ENCODE measurements around the gene C1QTNF3.
"Not testable (repeated sequence)": the region's sequence is repeated elsewhere in the genome, so short reads cannot be mapped to it uniquely, and the experiment has no call there.

Gene C1QTNF3

DNA sequence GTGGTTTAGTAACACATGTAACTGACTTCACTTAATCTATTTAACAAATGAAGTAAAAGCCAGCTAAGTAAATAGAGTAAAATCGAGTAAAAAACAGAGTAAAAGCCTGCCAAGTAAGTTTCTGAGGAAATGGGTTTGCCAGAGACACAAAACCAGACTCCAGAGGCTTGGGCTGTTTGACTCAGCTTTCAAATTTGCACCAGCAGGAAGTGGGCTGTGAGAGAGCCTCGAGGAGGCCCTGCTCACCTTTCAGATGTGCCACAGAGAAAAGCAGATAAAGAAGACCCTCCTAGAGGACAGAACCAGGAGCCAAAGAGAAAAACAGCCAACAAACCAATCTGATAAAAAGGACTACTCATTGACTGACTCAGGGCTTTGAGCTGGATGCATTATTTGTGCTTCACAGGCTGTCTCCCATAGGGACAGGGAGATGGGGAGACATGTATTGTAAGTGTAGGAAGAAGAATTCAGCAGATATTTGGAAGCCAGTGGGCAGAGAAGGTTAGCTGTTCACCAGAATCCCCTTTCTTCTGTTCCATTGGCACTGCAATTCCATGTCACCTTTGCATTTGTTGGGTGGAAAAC, 20.8 kb downstream of the C1QTNF3 start:
- no peak overlapping the region for H3K4me3 Mint-ChIP-seq
- no peak overlapping the region for H3K27ac Mint-ChIP-seq
- H3K4me1 Mint-ChIP-seq: no peaks in the 10 kb centered on the region
- peaks cover 19% of the 10 kb centered on the region for H3K36me3 Mint-ChIP-seq
- H3K27me3 Mint-ChIP-seq: no peaks in the 10 kb centered on the region
- DNase-seq (ENCODE audit: low spot score in 2 of 2): no peak
- no peak for ATAC-seq (ENCODE audit: low read depth)
- no peaks in the 10 kb centered on the region for H3K9me3 Mint-ChIP-seq

DNA sequence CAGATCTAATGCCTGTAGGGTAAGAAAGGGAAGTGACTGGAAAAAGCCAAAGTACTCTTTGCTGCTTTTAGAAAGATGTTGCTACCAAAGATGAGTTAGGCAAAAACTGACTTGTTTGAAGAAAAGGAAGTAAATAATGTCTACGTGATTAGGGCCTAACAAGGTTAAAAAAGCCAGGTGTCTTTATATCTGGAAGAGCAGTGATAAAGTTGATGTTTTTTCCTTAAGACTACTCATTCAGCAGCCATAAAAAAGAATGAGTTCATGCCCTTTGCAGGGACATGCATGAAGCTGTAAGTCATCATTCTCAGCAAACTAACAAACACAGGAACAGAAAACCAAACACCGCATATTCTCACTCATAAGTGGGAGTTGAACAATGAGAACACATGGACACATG, 21.7 kb downstream of the C1QTNF3 start:
- Mint-ChIP-seq H3K9me3 (no peaks in the 10 kb centered on the region), H3K27ac (peak overlapping the region; percentile 22), H3K36me3 (peaks cover 19% of the 10 kb centered on the region), H3K27me3 (no peaks in the 10 kb centered on the region), H3K4me1 (no peaks in the 10 kb centered on the region), H3K4me3 (no peak overlapping the region)
- DNase-seq (ENCODE audit: low spot score in 2 of 2): no peak
- no peak for ATAC-seq (ENCODE audit: low read depth)

DNA sequence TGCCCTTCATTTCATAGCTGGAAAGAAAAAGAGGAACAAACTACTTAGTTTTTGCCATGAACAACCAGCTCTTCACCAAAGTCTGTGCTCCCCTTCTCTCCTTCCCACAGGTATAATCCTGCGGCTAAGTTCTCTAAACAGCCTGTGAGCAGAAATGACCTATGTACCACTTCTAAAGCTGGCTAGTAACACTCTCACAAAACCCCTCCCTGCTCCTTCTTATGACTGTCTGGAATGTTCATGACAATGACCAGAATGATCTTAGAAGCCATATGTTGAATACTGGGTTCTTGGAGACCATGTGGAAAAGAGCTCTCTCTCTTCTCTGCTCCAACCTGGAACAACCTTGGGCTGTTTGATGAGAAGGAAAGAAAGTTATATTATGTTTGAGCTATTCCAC, 22.3 kb downstream of the C1QTNF3 start:
- ATAC-seq (ENCODE audit: low read depth): no peak
- Mint-ChIP-seq H3K9me3 (no peaks in the 10 kb centered on the region), H3K36me3 (peaks cover 13% of the 10 kb centered on the region), H3K27me3 (no peaks in the 10 kb centered on the region), H3K27ac (no peak overlapping the region), H3K4me3 (no peak overlapping the region), H3K4me1 (no peaks in the 10 kb centered on the region)
- no peak for DNase-seq (ENCODE audit: low spot score in 2 of 2)

DNA sequence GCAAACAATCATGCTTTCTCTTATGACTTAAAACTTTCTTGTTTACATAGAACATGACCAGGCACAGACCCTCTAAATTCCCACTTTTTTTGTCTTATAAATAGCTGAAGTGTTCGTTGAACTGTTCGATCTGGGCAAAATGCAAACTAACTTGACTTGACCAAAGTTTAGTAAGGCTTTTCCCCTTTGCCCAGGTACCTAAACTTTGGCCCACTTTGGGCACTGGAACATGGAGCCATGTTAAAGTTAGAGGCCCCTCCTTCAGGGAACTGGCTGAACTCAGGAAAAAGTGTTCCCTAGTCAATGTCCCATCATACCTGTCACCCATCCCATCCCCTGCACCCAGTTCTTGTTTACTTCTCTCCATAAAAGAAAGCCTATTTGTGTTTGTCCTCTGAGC, 25.8 kb downstream of the C1QTNF3 start:
- Mint-ChIP-seq H3K27ac (no peak overlapping the region), H3K9me3 (peaks cover 4% of the 10 kb centered on the region), H3K4me3 (no peak overlapping the region), H3K4me1 (no peaks in the 10 kb centered on the region), H3K27me3 (no peaks in the 10 kb centered on the region), H3K36me3 (peaks cover 9% of the 10 kb centered on the region)
- ATAC-seq (ENCODE audit: low read depth): no peak
- no peak for DNase-seq (ENCODE audit: low spot score in 2 of 2)

DNA sequence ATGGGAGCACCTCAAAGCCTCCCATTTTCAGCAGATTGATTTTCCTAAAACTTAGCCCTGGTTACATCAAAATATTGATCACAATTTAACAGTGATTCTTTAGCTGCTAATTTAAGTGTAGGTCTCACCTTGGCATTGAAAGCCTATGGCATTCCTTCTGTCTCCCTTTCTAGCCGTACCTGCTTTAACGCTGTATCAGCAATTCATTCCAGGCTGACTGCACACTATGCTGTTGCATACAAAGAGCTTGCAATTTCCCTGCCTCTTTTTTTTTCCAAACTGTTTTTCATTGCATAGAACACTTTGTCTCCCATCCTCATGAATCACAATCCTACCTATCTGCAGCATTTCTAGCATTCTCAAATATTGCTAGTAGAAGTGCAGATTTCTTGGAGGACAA, 26.3 kb downstream of the C1QTNF3 start:
- H3K9me3 Mint-ChIP-seq: peaks cover 4% of the 10 kb centered on the region
- H3K36me3 Mint-ChIP-seq: peaks cover 9% of the 10 kb centered on the region
- no peak overlapping the region for H3K27ac Mint-ChIP-seq
- H3K27me3 Mint-ChIP-seq: no peaks in the 10 kb centered on the region
- no peaks in the 10 kb centered on the region for H3K4me1 Mint-ChIP-seq
- no peak for DNase-seq (ENCODE audit: low spot score in 2 of 2)
- H3K4me3 Mint-ChIP-seq: no peak overlapping the region
- no peak for ATAC-seq (ENCODE audit: low read depth)

DNA sequence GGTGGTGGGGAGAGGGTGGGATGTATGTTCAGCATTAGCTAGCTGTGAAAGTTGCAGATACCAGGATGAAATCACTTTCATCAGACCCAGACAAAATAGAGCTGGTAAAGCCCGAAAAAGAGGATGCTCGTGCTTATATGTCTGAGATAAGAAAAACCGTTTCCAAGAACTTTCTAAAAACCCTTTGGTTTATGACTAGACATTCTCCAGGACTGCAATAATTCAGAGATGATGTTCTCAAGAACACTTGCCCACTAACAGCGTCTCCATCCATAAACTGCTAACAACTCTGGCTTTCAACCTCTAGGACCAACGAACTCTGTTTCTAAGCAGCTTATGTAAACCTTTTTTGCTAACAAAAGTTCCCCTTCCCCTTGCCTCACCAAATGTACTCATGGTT, 26.8 kb downstream of the C1QTNF3 start:
- Mint-ChIP-seq H3K27me3 (no peaks in the 10 kb centered on the region), H3K27ac (no peak overlapping the region), H3K9me3 (peaks cover 4% of the 10 kb centered on the region), H3K36me3 (peaks cover 8% of the 10 kb centered on the region), H3K4me3 (no peak overlapping the region), H3K4me1 (no peaks in the 10 kb centered on the region)
- ATAC-seq (ENCODE audit: low read depth): no peak
- DNase-seq (ENCODE audit: low spot score in 2 of 2): no peak

DNA sequence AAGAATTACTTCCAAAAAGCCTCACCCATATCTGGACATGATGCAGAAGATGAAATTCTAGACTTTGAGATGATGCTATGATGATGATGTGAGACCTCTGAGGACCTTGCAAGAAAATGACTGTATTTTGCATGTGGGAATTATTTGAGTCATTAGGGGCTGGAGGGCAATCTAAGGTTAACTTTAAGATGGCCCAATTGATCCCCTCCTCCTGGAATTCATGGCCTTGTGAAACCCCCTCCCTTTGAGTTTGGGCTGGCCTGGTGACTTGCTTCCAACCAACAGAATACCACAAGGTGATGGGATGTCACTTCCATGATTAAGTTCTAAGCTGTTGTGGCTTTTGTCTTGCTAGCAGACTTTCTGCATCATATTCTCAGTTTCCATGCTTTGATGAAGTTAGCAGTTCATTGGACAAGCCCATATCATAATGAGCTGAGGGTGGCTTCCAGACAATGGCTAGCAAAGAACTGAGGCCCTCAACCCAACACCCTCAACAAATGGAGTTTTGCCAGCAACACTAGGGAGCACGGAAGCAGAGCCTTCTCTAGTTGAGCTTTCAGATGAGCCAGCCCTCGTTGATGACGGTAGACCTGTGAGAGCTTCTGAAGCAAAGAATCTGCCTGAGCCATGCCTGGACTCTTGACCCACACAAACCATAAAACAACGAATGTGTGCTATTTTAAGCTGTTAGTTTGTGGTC, 27.7 kb downstream of the C1QTNF3 start:
- no peak overlapping the region for H3K27ac Mint-ChIP-seq

DNA sequence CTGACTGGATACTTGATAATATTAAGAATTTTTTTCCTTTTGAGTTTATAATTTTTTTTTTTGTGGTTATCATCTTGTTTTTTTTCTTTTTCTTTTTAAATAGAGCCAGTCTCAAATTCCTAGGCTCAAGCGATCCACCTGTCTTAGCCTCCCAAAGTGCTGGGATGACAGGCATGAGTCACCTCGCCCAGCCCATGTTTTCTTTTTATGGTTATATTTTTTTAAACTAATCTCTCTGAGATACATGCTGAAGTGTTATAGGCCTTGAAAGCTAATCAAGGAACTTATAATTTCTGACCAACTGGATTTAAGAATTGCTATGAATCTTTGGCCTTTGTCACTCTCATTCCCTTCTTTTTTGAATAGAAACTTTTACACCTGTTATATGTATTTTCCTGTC, 28.4 kb downstream of the C1QTNF3 start:
- Mint-ChIP-seq H3K9me3 (peaks cover 4% of the 10 kb centered on the region), H3K36me3 (no peaks in the 10 kb centered on the region), H3K27me3 (no peaks in the 10 kb centered on the region), H3K27ac (no peak overlapping the region), H3K4me3 (no peak overlapping the region), H3K4me1 (no peaks in the 10 kb centered on the region)
- ATAC-seq (ENCODE audit: low read depth) (no peak), DNase-seq (ENCODE audit: low spot score in 2 of 2) (no peak)

More for the DNA sequence above, 27.7 kb downstream of the C1QTNF3 start:
- H3K4me3 Mint-ChIP-seq: no peak overlapping the region
- no peaks in the 10 kb centered on the region for H3K4me1 Mint-ChIP-seq
- DNase-seq (ENCODE audit: low spot score in 2 of 2) (no peak), ATAC-seq (ENCODE audit: low read depth) (no peak)
- H3K27me3 Mint-ChIP-seq: no peaks in the 10 kb centered on the region
- no peaks in the 10 kb centered on the region for H3K36me3 Mint-ChIP-seq
- peaks cover 4% of the 10 kb centered on the region for H3K9me3 Mint-ChIP-seq

DNA sequence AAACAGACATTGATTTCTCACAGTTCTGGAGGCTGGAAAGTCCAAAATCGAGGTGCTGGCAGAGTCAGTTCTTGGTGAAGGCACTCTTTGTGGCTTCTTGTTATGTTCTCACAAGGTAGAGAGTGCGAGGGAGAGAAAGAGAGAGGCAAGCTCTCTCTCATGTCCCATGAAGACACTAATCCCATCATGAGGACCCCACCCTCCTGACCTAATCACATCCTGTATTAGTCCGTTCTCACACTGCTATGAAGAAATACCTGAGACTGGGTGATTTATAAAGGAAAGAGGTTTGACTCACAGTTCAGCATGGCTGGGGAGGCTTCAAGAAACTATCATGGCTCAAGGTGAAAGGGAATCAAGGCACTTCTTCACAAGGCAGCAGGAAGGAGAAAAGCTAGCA, 29.5 kb downstream of the C1QTNF3 start:
- no peaks in the 10 kb centered on the region for H3K36me3 Mint-ChIP-seq
- ATAC-seq (ENCODE audit: low read depth): no peak
- DNase-seq (ENCODE audit: low spot score in 2 of 2): no peak
- H3K27ac Mint-ChIP-seq: no peak overlapping the region
- H3K9me3 Mint-ChIP-seq: peaks cover 4% of the 10 kb centered on the region
- no peaks in the 10 kb centered on the region for H3K4me1 Mint-ChIP-seq
- H3K27me3 Mint-ChIP-seq: no peaks in the 10 kb centered on the region
- H3K4me3 Mint-ChIP-seq: no peak overlapping the region

DNA sequence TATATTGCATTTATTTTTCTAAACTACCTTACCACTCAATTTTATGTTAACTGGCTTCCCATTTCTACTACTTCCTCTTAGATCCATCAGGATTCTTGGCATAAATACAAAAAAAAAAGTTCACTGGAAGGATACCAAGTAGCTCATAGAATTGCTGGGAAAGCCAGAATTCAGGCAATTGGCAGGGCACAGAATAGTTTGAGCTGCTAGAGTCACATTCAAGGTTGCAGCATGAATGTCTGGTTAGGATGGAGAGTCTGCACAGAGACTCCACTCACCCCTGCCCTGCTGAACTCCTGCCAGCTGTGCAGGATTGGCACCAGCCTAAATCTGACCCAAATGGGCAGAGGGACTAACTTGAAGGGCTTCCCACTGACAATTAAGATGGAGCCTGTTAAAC, 30.2 kb downstream of the C1QTNF3 start:
- H3K36me3 Mint-ChIP-seq: no peaks in the 10 kb centered on the region
- ATAC-seq (ENCODE audit: low read depth): no peak
- H3K4me3 Mint-ChIP-seq: no peak overlapping the region
- H3K4me1 Mint-ChIP-seq: no peaks in the 10 kb centered on the region
- no peak for DNase-seq (ENCODE audit: low spot score in 2 of 2)
- no peak overlapping the region for H3K27ac Mint-ChIP-seq
- H3K27me3 Mint-ChIP-seq: no peaks in the 10 kb centered on the region
- peaks cover 4% of the 10 kb centered on the region for H3K9me3 Mint-ChIP-seq

DNA sequence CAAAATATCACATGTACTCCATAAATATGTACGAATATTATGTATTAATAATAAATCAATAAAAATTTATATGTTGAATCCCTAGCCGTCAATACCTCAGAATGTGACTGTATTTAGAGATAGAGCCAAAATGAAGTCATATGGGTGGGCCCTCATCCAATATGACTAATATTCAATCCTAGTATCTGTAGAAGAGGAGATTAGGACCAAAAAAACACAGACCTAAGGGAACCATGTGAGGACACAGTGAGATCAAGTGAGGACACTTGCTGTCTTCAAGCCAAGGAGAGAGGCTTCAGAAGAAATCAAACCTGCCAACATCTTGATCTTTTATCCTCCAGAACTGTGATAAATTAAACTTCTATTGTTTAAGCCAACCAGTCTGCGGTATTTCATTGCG, 31.5 kb downstream of the C1QTNF3 start:
- ATAC-seq (ENCODE audit: low read depth) (no peak), DNase-seq (ENCODE audit: low spot score in 2 of 2) (no peak)
- Mint-ChIP-seq H3K4me1 (peaks cover 4% of the 10 kb centered on the region), H3K27ac (no peak overlapping the region), H3K36me3 (no peaks in the 10 kb centered on the region), H3K4me3 (no peak overlapping the region), H3K9me3 (peaks cover 4% of the 10 kb centered on the region), H3K27me3 (no peaks in the 10 kb centered on the region)

DNA sequence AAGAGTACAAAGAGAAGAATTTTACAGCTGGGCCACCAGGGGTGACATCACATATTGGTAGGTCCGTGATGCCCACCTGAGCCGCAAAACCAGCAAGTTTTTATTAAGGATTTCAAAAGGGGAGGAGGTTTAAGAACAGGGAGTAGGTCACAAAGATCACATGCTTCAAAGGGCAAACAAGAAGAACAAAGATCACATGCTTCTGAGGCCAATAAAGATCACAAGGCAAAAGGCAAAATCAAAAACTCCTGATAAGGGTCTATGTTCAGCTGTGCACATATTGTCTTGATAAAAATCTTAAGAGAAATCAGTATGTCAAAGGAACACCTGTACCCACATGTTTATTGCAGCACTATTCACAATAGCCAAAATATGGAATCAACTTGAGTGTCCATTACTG, 32.9 kb downstream of the C1QTNF3 start:
- not testable (repeated sequence) for H3K27me3 Mint-ChIP-seq; H3K27ac Mint-ChIP-seq; ATAC-seq (ENCODE audit: low read depth); H3K9me3 Mint-ChIP-seq; H3K36me3 Mint-ChIP-seq; DNase-seq (ENCODE audit: low spot score in 2 of 2); H3K4me3 Mint-ChIP-seq; H3K4me1 Mint-ChIP-seq

DNA sequence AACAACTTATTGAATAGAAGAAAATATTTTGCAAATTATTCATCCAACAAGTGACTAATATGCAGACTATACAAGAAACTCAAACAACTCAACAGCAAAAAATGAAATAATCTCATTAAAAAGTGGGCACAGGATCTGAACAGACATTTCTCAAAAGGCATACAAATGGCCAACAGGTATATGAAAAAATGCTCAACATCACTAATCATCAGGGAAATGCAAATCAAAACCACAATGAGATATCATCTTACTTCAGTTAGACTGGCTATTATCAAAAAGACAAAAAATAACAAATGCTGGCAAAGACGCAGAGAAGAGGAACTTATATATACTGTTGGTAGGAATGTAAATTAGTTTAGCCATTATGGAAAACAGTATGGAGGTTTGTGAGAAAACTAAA, 33.4 kb downstream of the C1QTNF3 start:
- no peak for ATAC-seq (ENCODE audit: low read depth)
- Mint-ChIP-seq H3K27me3 (no peaks in the 10 kb centered on the region), H3K4me3 (no peak overlapping the region), H3K27ac (no peak overlapping the region), H3K9me3 (peaks cover 4% of the 10 kb centered on the region), H3K36me3 (peaks cover 2% of the 10 kb centered on the region), H3K4me1 (peaks cover 4% of the 10 kb centered on the region)
- DNase-seq (ENCODE audit: low spot score in 2 of 2): no peak

DNA sequence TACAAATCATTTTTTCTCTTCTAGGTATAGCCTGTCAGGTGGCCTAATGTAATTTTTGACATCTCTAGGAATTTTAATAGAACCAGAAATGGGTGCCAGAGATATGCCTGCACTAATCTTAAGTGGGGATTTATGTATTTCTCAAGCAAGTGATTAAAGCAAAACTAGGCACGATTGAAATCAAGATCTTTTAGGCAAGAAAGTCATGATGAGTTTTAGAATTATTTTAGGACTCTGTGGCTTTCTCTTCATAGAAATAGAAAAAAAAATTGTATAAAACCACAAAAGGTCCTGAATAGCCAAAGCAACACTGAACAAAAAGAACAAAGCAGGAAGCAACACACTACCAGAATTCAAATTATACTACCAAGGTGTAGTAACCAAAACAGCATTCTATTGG, 34.2 kb downstream of the C1QTNF3 start:
- H3K27ac Mint-ChIP-seq: peak overlapping the region; percentile 84

More for the DNA sequence above, 34.2 kb downstream of the C1QTNF3 start:
- Mint-ChIP-seq H3K4me3 (peak overlapping the region; percentile 96), H3K36me3 (peaks cover 6% of the 10 kb centered on the region), H3K4me1 (peaks cover 4% of the 10 kb centered on the region), H3K9me3 (peaks cover 4% of the 10 kb centered on the region), H3K27me3 (no peaks in the 10 kb centered on the region)
- DNase-seq (ENCODE audit: low spot score in 2 of 2) (no peak), ATAC-seq (ENCODE audit: low read depth) (no peak)

All from memory B cell (primary cell).